HG02571 (cell line): ENCODE results near the gene FOXE3.

Source experiments
- ATAC-seq: cut with Tn5 transposase; IDR thresholded peaks from one replicate; pipeline ENCODE4 v1.9.1; 2021; ENCODE audit warnings: mild to moderate bottlenecking, moderate library complexity; ENCODE audit not compliant: unreplicated experiment

The FOXE3 gene

DNA sequence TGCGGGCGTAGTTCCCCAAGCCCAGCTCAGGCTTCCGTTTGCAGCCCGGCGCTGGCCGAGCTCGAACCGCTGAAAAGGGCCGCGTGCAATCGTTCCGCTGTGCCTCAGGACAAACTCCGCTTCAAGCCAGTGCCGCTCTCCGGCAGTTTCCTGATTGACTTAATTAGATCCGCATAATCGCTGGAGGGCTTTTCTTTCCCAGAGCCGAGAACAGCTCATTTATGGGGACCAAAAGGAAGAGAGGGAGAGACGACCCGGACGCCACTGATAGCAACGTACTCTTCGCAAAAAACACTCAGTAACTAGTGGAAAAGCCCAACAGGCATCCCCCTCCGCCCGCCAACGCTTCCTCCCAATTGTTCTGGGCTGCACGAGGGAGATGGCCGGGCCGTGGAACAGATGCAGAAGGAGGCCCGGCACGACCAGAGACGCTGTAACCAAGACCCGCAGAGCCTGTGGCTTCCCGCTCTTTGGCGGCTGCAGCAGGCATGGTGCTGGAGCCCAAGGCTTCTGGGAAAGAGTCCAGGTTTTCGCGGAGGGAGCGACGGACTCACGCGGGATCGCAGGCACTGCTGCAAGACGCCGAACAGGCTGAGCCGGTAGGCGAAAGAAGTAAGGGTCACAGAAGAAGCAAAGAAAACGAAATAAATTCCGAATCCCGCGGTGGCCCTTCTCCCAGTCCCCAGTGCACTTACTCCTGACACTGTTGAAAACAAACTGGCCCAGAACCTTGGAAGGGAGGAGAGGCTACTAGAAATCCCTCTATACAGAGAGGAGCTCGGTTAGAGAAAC lies 18.2 kb downstream of the FOXE3 start:
- no peak for ATAC-seq

DNA sequence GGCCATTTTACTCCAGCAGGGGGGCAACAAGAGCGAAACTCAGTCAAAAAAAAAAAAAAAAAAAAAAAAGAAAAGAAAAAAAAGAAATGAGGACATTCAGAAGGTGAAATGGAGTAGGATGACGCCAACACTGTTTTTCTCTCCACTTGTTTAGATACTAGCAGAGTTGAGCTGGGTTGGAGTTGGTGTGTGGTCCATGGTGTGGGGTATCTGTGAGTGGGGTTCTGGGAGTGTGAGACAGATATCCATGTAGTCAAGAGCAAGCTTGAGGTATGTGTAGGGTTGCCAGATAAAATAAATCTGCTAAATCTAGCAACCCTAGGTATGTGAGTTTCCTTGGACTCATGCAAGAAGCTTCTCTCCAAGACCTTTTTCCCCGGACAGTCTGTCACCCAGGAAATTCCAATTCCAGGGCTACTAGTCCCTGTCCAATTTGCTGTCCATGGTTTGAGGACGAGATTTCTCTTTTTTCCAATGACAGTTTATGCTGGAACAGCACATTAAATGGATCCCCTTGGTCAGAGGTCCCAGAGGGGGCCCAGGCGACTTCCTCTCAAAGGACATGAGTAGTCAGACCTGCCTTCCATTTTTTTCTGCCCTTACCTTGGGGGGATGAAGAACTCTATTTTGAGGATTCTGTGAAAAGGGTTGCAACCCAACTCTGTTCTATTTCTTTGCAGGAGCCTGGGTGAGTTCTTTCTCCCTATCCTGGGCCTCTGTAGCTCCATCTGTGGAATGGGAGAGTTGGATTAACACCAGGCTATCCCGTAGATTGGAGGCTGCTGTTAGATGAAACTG lies 19.6 kb downstream of the FOXE3 start:
- no peak for ATAC-seq

GRCh38 chr1:47436304-47436978 lies 20.4 kb downstream of the FOXE3 start:
- peak; percentile 42 for ATAC-seq

- ATAC-seq: peak; percentile 15
Observed at GRCh38 chr1:47436979-47437446, 20.9 kb downstream of the FOXE3 start.

DNA sequence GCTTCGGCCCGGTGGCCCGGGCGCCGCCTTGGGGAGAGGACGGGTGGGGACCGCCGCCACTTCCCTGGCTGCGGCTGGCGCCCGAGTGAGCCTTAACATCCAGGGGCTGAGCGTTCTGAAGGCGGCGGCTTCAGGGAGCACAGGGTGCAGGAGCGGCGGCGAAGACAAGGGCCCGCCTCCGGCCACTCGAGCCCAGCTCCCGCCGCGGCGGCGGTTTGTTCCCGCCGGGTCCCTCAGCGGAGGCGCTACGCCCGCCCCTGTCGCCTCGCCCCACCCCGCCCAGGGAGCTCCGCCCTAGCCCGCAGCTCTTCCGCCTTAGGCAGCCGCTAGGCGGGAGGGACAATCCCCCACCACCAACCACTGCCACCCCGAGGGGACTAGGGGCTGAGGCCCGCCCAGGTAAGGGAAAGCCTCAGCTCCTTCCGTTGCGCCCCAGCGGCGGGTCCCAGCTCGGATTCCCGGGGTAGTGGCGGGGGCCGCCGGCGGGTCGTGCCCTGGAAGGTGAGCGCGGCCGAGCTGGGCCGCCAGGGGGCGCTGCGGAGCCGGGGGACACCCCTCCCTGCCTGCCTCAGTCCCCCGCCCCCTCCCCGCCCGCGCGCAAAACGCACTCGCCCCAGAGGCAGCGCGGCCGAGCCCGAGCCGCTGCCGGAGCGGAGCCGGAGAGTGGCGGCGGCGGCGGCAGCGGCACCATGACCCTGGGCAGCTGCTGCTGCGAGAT lies 21.5 kb downstream of the FOXE3 start, which contains the start of gene FOXD2:
TSS of gene FOXD2 (plus strand) at position 598 of the 718 bp plus-strand sequence. CDS start at position 690, 92 bp downstream.
- peak; percentile 81 for ATAC-seq

- ATAC-seq: no peak
Observed at GRCh38 chr1:47438165-47439016, 22.3 kb downstream of the FOXE3 start.

DNA sequence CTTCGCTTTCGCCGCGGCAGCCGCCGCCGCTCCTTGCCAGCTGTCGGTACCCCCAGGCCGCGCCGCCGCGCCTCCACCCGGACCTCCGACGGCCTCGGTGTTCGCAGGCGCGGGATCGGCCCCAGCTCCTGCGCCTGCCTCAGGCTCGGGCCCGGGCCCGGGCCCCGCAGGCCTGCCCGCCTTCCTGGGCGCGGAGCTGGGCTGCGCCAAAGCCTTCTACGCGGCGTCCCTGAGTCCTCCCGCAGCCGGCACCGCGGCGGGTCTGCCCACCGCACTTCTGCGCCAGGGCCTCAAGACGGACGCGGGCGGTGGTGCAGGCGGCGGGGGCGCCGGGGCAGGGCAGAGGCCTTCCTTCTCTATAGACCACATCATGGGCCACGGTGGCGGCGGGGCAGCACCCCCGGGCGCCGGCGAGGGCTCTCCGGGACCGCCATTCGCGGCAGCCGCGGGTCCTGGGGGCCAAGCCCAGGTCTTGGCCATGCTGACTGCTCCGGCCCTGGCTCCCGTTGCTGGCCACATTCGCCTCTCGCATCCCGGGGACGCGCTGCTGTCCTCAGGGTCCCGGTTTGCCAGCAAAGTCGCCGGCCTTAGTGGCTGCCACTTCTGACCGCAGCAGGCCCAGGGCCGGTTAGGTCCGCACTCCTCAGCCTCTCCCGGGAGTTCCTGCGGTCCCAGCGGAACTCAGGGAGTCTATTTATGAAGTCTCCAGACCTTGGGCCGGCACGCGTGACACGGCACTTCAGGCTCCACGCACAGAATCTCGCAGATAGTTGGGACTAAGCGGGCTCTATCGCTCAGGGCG lies 23.1 kb downstream of the FOXE3 start:
- no peak for ATAC-seq

DNA sequence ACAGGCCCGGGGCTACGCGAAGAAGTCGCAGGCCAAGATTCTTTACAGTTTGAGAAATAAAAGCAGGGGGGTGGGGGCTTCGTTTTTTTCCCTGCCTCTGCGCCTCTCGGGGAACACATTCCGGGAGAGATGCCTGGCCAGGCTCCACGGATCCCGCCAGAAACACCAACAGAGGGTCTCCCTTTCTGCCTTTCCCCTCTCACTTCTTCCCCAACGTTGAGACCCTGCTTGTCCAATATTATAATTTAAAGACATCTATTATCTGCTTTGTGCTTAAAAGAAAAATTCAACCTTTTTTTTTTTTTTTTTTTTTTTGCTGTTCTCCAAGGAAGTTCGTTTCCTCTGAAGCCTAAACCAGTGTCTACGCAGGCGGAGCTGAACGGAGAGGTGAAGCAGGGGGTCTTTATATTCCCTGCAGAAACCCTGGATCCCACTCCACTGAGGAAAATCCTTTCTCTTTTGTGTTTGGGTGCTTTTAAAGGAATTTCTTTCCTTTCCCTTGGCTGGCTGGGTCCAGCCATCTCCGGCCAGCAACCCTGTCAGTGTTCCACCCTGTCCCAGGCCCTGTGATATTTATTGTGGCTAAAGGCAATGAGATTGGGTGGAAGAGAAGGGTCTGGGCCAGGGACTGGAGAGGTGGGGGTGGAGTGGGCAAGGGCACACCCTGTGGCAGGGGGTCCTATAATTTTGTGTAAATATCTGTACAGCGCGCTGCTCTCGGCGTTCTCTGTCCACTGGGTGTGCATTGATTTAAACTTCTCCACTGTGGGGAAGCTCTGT lies 23.9 kb downstream of the FOXE3 start:
- no peak for ATAC-seq

DNA sequence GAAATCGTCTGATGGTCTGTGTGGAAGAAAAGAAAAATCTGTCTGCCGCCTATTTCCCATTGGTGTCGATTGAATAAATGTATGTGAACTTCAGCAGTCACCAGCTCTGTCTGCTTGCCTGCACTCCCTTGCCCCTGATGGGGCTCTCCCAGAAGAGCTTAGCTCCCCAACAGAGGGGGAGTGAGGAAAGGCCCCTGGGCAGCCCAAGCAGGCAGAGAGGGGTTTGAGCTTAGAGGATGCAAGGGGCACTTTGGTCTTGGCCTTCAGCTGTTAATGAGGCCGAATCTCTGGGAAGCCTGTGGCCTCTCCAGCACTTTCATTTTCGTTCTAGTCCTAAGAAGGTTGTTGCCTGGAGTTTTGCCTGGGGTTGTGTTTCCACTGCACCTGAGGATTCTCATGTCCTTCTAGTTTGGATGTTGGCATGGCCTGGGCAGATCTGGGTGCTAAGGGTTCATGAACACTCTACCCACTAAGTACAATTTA lies 24.6 kb downstream of the FOXE3 start:
- ATAC-seq: no peak

GRCh38 chr1:47441450-47442106 lies 25.5 kb downstream of the FOXE3 start:
- no peak for ATAC-seq

DNA sequence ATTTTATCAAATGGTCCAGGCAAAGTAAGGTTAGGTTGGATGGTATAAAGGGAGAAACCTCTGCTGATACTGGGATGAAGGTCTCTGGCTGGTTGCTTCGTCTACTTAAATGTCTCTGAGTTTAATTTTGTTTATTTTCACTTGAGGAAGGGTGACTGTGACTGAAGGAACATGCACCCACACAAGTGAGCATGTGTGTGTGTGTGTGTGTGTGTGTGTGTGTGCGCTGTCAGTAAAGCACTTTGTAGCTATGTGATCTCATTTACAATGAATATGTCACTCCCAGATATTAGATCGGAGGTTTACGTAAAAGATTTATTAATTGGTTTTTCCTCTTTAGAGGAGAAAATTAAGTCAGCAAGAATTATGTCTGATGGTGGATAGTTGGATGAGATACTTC lies 26.1 kb downstream of the FOXE3 start:
- no peak for ATAC-seq

DNA sequence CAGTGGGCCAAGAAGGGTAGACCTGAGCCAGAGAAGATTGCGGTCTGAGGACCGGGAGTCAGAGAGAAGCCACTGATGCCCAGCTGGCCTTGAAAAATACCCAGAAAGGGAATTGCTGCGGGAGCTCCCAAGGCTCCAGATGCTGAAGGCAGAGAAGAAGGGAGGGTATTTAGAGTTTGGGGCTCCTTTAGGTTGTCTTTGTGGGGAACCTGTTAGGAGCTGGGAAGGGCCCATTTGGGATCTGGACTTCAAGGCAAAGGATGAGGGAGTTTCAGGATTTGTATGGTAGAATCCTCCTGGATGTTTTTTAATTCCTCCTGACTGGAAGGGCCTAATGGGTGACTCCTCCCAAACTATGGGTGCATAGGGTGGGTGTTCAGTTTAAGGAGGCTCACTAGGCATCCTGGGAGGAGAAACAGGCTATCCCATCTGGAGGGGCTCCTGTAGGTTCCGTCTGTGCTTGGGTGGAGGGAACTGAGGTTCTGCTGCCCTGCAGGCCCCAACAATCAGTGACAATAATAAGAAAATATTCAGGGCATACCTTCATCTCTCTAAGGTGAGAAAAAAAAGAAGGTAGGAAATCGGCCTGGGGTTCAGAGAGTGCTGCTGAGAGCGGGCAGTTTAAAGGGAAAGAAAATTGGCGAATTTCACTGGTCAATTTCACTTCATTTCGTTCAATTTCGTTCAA lies 26.9 kb downstream of the FOXE3 start:
- no peak for ATAC-seq

DNA sequence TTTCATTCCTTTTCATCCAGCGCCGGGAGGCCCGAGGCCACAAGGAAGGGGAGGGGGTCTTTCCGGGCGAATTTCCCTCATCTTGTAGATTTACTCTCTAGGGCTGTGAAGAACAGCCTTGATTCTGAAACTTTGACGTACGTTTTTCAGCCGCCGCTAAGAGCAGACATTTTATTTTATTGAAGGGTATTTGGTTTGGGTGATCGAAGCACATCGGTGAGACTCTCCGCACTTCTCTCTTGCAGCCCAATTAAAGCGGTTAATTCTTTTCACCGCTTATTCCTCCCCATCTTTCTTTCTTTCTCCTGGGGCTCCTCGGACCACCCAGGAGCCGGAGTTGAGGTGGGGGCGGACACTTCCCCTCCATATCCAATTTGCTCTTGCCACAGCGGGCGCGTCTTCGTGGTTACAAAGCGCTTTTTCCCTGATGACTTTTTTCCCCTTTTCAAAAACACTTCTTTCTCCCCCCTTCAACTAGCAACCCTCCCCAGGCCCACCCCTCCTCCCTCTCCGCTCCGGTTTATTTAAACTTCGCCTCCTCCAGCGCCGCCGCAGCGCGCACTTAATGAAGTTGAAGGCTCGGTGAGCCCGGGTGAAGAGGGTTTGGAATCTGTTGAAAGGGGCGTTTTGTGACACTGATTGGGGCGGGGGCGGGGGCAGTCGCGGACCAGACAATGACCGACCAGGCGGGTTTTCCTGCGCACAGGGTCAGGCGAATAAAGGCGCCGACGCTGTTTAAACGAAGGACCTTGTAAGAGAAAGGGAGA lies 27.6 kb downstream of the FOXE3 start:
- ATAC-seq: no peak

DNA sequence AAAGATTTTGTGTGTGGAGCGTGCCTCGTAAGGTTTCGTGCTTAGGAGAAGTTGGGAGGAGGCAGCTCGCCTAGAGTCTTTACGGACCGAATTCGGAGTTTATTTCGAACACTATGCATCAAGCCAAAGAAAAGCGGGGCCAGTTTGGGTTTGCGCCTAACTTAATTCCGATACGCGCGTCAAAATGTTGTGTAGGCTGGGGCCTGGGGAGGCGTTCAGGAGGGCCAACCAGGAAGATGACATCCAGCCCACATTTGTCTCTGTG lies 28.1 kb downstream of the FOXE3 start:
- ATAC-seq: no peak

- no peak for ATAC-seq
Observed at GRCh38 chr1:47444562-47445465, 28.7 kb downstream of the FOXE3 start.
